PC-9 (cell line): ENCODE data around the gene ADSL.

Experiments used
- CTCF ChIP-seq: fragments of 200-600 bp; sonication (generic); conservative IDR thresholded peaks from 2 replicates; pipeline ENCODE4 v1.6.1; 2017; ENCODE audit warnings: mixed run types, antibody characterized with exemption, mild to moderate bottlenecking, moderate library complexity
- EZH2 ChIP-seq: fragments of 200-600 bp; sonication (generic); IDR thresholded peaks from 2 replicates; pipeline ENCODE4 v1.8.0; 2017; ENCODE audit warnings: antibody characterized with exemption, low read depth

- no peak for TF ChIP-seq CTCF
- no peak for TF ChIP-seq EZH2
These were observed 46.0 kb upstream of the ADSL start for GRCh38 chr22:40300316-40300715.
